ENCODE results near the gene CCDC127. TPM values are rescaled to one million over a fixed set of nuclear protein-coding genes. Genes with fewer than 3 reads are reported as not detected.

CCDC127 gene
- total RNA-seq, 2 donors from 2014 or later = 8.4 to 9.7 TPM

DNA sequence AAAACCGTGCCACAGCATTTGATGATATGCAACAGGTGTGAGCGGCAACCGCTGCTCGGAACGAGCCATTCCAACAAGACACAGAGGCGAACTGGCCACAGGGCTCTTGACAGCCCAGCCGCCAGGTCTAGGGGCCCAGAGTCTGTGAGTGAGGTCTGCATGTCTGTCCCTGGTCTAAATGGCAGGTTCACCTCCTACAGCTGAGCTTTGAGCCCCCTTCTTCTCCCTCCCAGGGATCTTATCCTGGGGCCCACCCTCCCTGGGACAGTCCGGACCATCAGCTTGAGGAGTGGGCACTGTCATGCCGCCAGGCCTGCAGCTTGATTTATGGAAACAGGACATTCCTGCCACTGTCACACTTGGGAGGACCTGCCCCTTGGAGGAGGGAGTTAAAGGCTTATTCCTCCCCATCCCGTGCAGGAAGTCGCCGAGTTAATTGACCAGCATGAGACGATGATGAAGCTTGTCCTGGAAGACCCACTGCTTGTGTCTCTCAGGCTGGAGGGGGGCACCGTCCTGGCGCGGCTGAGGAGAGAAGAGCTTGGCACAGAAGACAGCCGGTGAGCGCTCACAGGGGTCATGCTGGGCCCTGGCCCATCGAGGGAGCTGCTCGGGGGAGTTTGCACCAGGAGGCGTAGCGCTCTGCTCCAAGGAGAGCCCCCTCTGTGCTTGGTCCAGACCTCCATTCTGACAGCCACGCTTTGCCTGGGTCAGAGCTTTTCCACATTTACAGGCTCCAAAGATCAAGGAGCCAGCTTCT lies 62.1 kb downstream of the CCDC127 start:
- no peaks in the 10 kb centered on the region for H3K9me3 Mint-ChIP-seq
- no peak overlapping the region for H3K4me3 ChIP-seq (ENCODE audit: low read length)
- H3K9ac ChIP-seq (ENCODE audit: extremely low read depth, low read length, poor library complexity, severe bottlenecking) = no peak overlapping the region
- peak; percentile 20 for DNase-seq
- H3K4me1 ChIP-seq (ENCODE audit: control insufficient read depth, insufficient read depth, low read length) = no peaks in the 10 kb centered on the region
- no peaks in the 10 kb centered on the region for H3K9me3 ChIP-seq (ENCODE audit: control insufficient read depth, low read length)
- no peaks in the 10 kb centered on the region for H3K27me3 Mint-ChIP-seq (ENCODE audit: insufficient read depth)
- H3K36me3 ChIP-seq (ENCODE audit: control insufficient read depth, insufficient read depth, low read length) = no peaks in the 10 kb centered on the region
- H3K36me3 Mint-ChIP-seq (ENCODE audit: low read depth) = peaks cover 29% of the 10 kb centered on the region
- no peak overlapping the region for H3K27ac Mint-ChIP-seq
- no peaks in the 10 kb centered on the region for H3K27me3 ChIP-seq (ENCODE audit: control insufficient read depth, insufficient read depth, low read length, poor library complexity, severe bottlenecking)
- H3K4me1 Mint-ChIP-seq = no peaks in the 10 kb centered on the region
- WGBS, 2 experiments (ENCODE audit: insufficient coverage in 1 of 2, insufficient read length in 1 of 2) = 85 to 87% methylated on average over 20 to 23 of the region's 23 CpGs
- TF ChIP-seq, protein P1, sequence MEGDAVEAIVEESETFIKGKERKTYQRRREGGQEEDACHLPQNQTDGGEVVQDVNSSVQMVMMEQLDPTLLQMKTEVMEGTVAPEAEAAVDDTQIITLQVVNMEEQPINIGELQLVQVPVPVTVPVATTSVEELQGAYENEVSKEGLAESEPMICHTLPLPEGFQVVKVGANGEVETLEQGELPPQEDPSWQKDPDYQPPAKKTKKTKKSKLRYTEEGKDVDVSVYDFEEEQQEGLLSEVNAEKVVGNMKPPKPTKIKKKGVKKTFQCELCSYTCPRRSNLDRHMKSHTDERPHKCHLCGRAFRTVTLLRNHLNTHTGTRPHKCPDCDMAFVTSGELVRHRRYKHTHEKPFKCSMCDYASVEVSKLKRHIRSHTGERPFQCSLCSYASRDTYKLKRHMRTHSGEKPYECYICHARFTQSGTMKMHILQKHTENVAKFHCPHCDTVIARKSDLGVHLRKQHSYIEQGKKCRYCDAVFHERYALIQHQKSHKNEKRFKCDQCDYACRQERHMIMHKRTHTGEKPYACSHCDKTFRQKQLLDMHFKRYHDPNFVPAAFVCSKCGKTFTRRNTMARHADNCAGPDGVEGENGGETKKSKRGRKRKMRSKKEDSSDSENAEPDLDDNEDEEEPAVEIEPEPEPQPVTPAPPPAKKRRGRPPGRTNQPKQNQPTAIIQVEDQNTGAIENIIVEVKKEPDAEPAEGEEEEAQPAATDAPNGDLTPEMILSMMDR (conservative IDR thresholded peaks at IDR 0.05) = no peak
- H3K27ac ChIP-seq (ENCODE audit: low read depth, low read length) = no peak overlapping the region
- H3K4me3 Mint-ChIP-seq = no peak overlapping the region

DNA sequence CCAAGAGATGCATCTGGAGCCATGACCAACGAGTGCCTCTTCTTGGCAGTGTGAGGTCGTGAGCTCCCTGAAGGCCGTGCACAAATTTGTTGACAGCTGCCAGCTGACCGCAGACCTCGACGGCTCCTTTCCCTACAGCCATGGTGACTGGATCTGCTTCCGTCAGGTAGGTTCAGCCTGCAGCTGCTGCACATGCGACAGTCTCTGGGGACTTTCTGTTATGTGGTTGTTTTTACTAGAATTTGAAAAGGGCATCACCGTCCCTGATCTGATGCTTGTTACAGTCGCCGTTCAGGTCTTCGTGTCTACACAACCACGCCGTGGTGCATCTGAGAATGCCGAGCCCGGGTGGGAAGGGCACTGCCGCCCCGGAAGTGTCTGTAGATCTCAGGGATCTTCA lies 63.1 kb downstream of the CCDC127 start:
- Mint-ChIP-seq H3K36me3 (ENCODE audit: low read depth) (peaks cover 29% of the 10 kb centered on the region), H3K27me3 (ENCODE audit: insufficient read depth) (no peaks in the 10 kb centered on the region)
- no peak overlapping the region for H3K9ac ChIP-seq (ENCODE audit: extremely low read depth, low read length, poor library complexity, severe bottlenecking)

GRCh38 chr5:154236-154635 lies 63.7 kb downstream of the CCDC127 start:
- no peaks in the 10 kb centered on the region for H3K4me1 Mint-ChIP-seq
- 80% methylated on average over 10 of the region's 10 CpGs; no CpG with 5 or more reads in 1 of the 2 experiments for WGBS, 2 experiments (ENCODE audit: insufficient coverage in 1 of 2, insufficient read length in 1 of 2)
- peaks cover 31% of the 10 kb centered on the region for H3K36me3 Mint-ChIP-seq (ENCODE audit: low read depth)
- H3K27ac Mint-ChIP-seq = no peak overlapping the region
- H3K4me3 Mint-ChIP-seq = no peak overlapping the region
- Histone ChIP-seq H3K9ac (ENCODE audit: extremely low read depth, low read length, poor library complexity, severe bottlenecking) (no peak overlapping the region), H3K27me3 (ENCODE audit: control insufficient read depth, insufficient read depth, low read length, poor library complexity, severe bottlenecking) (no peaks in the 10 kb centered on the region), H3K9me3 (ENCODE audit: control insufficient read depth, low read length) (no peaks in the 10 kb centered on the region), H3K4me3 (ENCODE audit: low read length) (no peak overlapping the region), H3K36me3 (ENCODE audit: control insufficient read depth, insufficient read depth, low read length) (no peaks in the 10 kb centered on the region), H3K4me1 (ENCODE audit: control insufficient read depth, insufficient read depth, low read length) (no peaks in the 10 kb centered on the region), H3K27ac (ENCODE audit: low read depth, low read length) (no peak overlapping the region)
- peaks cover 4% of the 10 kb centered on the region for H3K9me3 Mint-ChIP-seq
- no peaks in the 10 kb centered on the region for H3K27me3 Mint-ChIP-seq (ENCODE audit: insufficient read depth)
- peak; percentile 30 for DNase-seq
- TF ChIP-seq, protein P1 (conservative IDR thresholded peaks at IDR 0.05) = no peak

More for the DNA sequence above, 63.1 kb downstream of the CCDC127 start:
- H3K9me3 Mint-ChIP-seq = no peaks in the 10 kb centered on the region
- Histone ChIP-seq H3K27ac (ENCODE audit: low read depth, low read length) (no peak overlapping the region), H3K4me1 (ENCODE audit: control insufficient read depth, insufficient read depth, low read length) (no peaks in the 10 kb centered on the region), H3K9me3 (ENCODE audit: control insufficient read depth, low read length) (no peaks in the 10 kb centered on the region), H3K4me3 (ENCODE audit: low read length) (no peak overlapping the region), H3K27me3 (ENCODE audit: control insufficient read depth, insufficient read depth, low read length, poor library complexity, severe bottlenecking) (no peaks in the 10 kb centered on the region), H3K36me3 (ENCODE audit: control insufficient read depth, insufficient read depth, low read length) (no peaks in the 10 kb centered on the region)
- no peak overlapping the region for H3K4me3 Mint-ChIP-seq
- H3K4me1 Mint-ChIP-seq = no peaks in the 10 kb centered on the region
- no peak for DNase-seq
- 90 to 93% methylated on average over 16 to 18 of the region's 18 CpGs for WGBS, 2 experiments (ENCODE audit: insufficient coverage in 1 of 2, insufficient read length in 1 of 2)
- TF ChIP-seq, protein P1 (conservative IDR thresholded peaks at IDR 0.05) = no peak
- H3K27ac Mint-ChIP-seq = no peak overlapping the region
